ENCODE data around the gene ABHD16B. TPM values are rescaled to one million over a fixed set of nuclear protein-coding genes. Genes with fewer than 3 reads are reported as not detected.
A peak's percentile ranks its signal among the peaks of the same experiment; 100 is the strongest.

Gene ABHD16B
- total and polyA plus RNA-seq, 2 of the 13 experiments (the other 11 are each of a cell fraction or from before 2014, with no cell fraction given) = not detected

DNA sequence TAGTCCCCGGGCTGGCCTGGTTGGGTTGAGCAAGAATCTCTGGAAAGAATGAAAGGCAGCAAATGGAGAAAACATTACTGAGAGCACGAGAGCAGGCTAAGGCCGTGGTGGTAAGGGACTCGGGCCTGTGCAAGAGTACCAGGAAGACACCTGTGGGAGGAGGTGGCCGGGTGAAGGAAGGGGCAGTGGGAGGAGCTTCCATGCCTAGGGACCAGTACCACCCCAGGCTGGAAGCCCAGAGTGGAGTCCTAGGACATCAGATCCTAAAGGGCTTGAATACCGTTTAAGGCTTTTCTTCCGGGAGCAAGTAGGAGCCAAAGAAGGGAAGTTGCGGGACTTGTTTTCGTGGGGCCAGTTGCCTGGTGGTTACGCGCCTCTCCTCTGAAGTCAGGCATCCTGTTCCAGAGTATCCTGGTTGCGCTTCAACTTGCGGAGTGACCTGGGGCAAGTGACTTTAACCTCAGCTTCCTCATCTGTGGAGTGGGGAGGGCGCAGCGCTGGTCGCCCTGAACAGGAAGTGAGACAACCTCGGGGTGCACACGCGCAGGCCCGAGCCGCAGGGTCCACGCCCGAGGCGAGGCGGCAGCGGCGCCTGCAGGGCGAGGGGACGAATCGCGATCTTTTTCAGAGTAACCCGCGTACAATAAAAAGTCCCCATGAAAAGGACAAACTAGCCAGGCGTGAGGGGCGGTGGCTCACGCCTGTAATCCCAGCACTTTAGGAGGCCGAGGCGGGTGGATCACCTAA lies 2.7 kb downstream of the ABHD16B start (continued):
- peak; percentile 34; the same call in 1 of the 2 replicates for TF ChIP-seq SRF (IDR thresholded peaks at IDR 0.05; ENCODE audit: low read depth, low read length)
- TF ChIP-seq ZNF790 (CRISPR knock-in tag; IDR thresholded peaks at IDR 0.05; ENCODE audit: borderline replicate concordance) = 0 out of 2 replicates have a peak, but pooled peaks have one; percentile 33
- no peak for TF ChIP-seq GMEB2 (CRISPR knock-in tag; IDR thresholded peaks at IDR 0.05; ENCODE audit: low read depth)
- TF ChIP-seq ATF6 (CRISPR knock-in tag; conservative IDR thresholded peaks at IDR 0.05) = no peak
- TF ChIP-seq, protein P1, sequence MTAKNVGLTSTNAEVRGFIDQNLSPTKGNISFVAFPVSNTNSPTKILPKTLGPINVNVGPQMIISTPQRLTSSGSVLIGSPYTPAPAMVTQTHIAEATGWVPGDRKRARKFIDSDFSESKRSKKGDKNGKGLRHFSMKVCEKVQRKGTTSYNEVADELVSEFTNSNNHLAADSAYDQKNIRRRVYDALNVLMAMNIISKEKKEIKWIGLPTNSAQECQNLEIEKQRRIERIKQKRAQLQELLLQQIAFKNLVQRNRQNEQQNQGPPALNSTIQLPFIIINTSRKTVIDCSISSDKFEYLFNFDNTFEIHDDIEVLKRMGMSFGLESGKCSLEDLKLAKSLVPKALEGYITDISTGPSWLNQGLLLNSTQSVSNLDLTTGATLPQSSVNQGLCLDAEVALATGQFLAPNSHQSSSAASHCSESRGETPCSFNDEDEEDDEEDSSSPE (CRISPR knock-in tag; IDR thresholded peaks at IDR 0.05) = peak; percentile 85
- TF ChIP-seq THAP9 (CRISPR knock-in tag; IDR thresholded peaks at IDR 0.05; ENCODE audit: borderline replicate concordance) = no peak
- no peak for TF ChIP-seq NFE2L2 (IDR thresholded peaks at IDR 0.05; ENCODE audit: low read length)
- peak; percentile 69 for TF ChIP-seq ISL2 (CRISPR knock-in tag; IDR thresholded peaks at IDR 0.05)
- peak; percentile 64; the same call in 1 of the 2 replicates for TF ChIP-seq ZNF143 (CRISPR knock-in tag; IDR thresholded peaks at IDR 0.05)
- TF ChIP-seq ZNF644 (CRISPR knock-in tag; IDR thresholded peaks at IDR 0.05; ENCODE audit: low read depth) = peak; percentile 9; the same call in 1 of the 2 replicates
- TF ChIP-seq, protein P2, sequence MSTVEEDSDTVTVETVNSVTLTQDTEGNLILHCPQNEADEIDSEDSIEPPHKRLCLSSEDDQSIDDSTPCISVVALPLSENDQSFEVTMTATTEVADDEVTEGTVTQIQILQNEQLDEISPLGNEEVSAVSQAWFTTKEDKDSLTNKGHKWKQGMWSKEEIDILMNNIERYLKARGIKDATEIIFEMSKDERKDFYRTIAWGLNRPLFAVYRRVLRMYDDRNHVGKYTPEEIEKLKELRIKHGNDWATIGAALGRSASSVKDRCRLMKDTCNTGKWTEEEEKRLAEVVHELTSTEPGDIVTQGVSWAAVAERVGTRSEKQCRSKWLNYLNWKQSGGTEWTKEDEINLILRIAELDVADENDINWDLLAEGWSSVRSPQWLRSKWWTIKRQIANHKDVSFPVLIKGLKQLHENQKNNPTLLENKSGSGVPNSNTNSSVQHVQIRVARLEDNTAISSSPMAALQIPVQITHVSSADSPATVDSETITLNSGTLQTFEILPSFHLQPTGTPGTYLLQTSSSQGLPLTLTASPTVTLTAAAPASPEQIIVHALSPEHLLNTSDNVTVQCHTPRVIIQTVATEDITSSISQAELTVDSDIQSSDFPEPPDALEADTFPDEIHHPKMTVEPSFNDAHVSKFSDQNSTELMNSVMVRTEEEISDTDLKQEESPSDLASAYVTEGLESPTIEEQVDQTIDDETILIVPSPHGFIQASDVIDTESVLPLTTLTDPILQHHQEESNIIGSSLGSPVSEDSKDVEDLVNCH (CRISPR knock-in tag; IDR thresholded peaks at IDR 0.05) = no peak
- TF ChIP-seq ZNF205 (CRISPR knock-in tag; IDR thresholded peaks at IDR 0.05) = peak; percentile 74; the same call in 1 of the 2 replicates
- no peak for TF ChIP-seq IKZF4 (CRISPR knock-in tag; IDR thresholded peaks at IDR 0.05; ENCODE audit: borderline replicate concordance, low read depth, not compliant biosample characterization)
- TF ChIP-seq ZNF33B (CRISPR knock-in tag; IDR thresholded peaks at IDR 0.05) = 0 out of 2 replicates have a peak, but pooled peaks have one; percentile 70
- no peak for TF ChIP-seq FOXM1 (CRISPR knock-in tag; IDR thresholded peaks at IDR 0.05)
- TF ChIP-seq ZNF558 (CRISPR knock-in tag; IDR thresholded peaks at IDR 0.05; ENCODE audit: borderline replicate concordance) = 0 out of 2 replicates have a peak, but pooled peaks have one; percentile 27
- TF ChIP-seq AHR (CRISPR knock-in tag; IDR thresholded peaks at IDR 0.05) = peak; percentile 43; the same call in 1 of the 2 replicates
- peak; percentile 53; the same call in 1 of the 2 replicates for TF ChIP-seq ZKSCAN1 (IDR thresholded peaks at IDR 0.05; ENCODE audit: low read length)
- TF ChIP-seq ZBTB1 (CRISPR knock-in tag; IDR thresholded peaks at IDR 0.05; ENCODE audit: borderline replicate concordance) = no peak; the same call in none of the 2 replicates

Measured in HepG2 (cell line).